HepG2 (cell line): ENCODE measurements around the gene TAF7. TPM values are rescaled to one million over a fixed set of nuclear protein-coding genes. Genes with fewer than 3 reads are reported as not detected.

Experiments used
- ELF1 ChIP-seq: sonication (generic); formaldehyde crosslinking; IDR thresholded peaks from 2 replicates; pipeline ENCODE4 v1.4.0; 2020; ENCODE audit warnings: missing genetic modification reagents
- HNF4A ChIP-seq: sonication (generic); formaldehyde crosslinking; IDR thresholded peaks from 2 replicates; pipeline ENCODE4 v1.4.0; 2020; ENCODE audit warnings: missing genetic modification reagents
- PTBP1 ChIP-seq: fragments of 200-400 bp; formaldehyde crosslinking; IDR thresholded peaks from 2 replicates; pipeline ENCODE4 v1.6.1; 2018; ENCODE audit warnings: low read length, low read depth; ENCODE audit not compliant: poor library complexity, severe bottlenecking
- ZBTB40 ChIP-seq, 2 experiments: fragments of 450-650 bp in 1 of 2; sonication (generic) in 1 of 2; formaldehyde crosslinking in 1 of 2; IDR thresholded peaks; 2 replicates each; pipeline versions ENCODE4 v1.6.1 to v1.8.0; 2016 to 2022; ENCODE audit warnings: antibody characterized with exemption in 1 of 2, mild to moderate bottlenecking in 1 of 2, missing genetic modification reagents in 1 of 2
- ZGPAT ChIP-seq: IDR thresholded peaks from 2 replicates; pipeline ENCODE4 v1.6.1; 2016; ENCODE audit warnings: mild to moderate bottlenecking
- ZNF670 ChIP-seq: sonication (generic); formaldehyde crosslinking; IDR thresholded peaks from 2 replicates; pipeline ENCODE4 v1.8.0; 2022; ENCODE audit warnings: mild to moderate bottlenecking, missing genetic modification reagents, borderline replicate concordance
- polyA plus RNA-seq, 8 experiments: library from polyadenylated mRNA; depleted of rRNA in 3 of 8; stranded (reverse) in 7 of 8; unstranded in 1 of 8; fragments of >200 nt; fragmentation: Illumina TruSeq in 4 of 8; extraction: Trizol in 4 of 8; gene quantifications; 2 replicates each; pipeline versions ENCODE4 v1.2.1 to v1.2.3, GENCODE V29; 2011 to 2016; ENCODE audit warnings: low read depth in 4 of 8, missing spikeins in 1 of 8, mixed read lengths in 1 of 8; ENCODE audit not compliant: insufficient read depth in 1 of 8
- total RNA-seq, 5 experiments: library from RNA; depleted of rRNA; stranded (reverse); fragments of >200 nt; fragmentation: Illumina TruSeq; extraction: Trizol; gene quantifications; 2 replicates each; pipeline ENCODE4 v1.2.3, GENCODE V29; 2016; ENCODE audit warnings: low read depth in 1 of 5

TAF7 gene
- total and polyA plus RNA-seq, 2 of the 13 experiments (the other 11 are each of a cell fraction or from before 2014, with no cell fraction given): 41.6 to 61.5 TPM

- no peak for TF ChIP-seq ZBTB40 (IDR thresholded peaks at IDR 0.05)
- TF ChIP-seq ZBTB40 (CRISPR knock-in tag; IDR thresholded peaks at IDR 0.05): no peak
- no peak for TF ChIP-seq ELF1
- no peak for TF ChIP-seq PTBP1
- no peak for TF ChIP-seq HNF4A (CRISPR knock-in tag)
- no peak for TF ChIP-seq ZNF670 (CRISPR knock-in tag)
- TF ChIP-seq ZGPAT: no peak
Observed at GRCh38 chr5:141322261-141322660, 1.7 kb upstream of the TAF7 start (continued).
